Activated naive CD4-positive, alpha-beta T cell treated with Interleukin-2 at 50 U/mL for 16 hours (primary cell): ENCODE data around the gene C6orf89.
A peak's percentile ranks its signal among the peaks of the same experiment; 100 is the strongest.

Experiments
- DNase-seq: peaks from one replicate; pipeline ENCODE4 v3.0.0-alpha.2; 2020

Gene C6orf89

DNA sequence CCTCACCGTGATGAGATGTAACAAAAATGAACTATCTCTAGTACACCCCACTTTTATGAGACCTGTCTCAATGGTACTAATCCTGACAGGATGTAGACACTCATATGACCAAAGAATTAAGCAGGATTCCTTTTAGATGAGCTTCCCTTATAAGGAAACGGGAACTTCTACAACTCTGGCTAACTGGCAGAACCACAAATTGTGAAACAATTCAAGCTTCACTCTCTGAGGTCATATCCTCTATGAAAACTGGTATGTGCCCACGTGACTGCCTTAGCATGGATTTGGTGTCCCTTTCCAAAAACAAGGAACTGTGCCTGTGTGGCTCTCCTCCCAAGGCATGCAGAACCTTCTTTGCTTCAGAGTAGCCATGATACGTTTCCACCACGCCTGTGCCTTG is 32.4 kb upstream of the C6orf89 start:
- DNase-seq = no peak

DNA sequence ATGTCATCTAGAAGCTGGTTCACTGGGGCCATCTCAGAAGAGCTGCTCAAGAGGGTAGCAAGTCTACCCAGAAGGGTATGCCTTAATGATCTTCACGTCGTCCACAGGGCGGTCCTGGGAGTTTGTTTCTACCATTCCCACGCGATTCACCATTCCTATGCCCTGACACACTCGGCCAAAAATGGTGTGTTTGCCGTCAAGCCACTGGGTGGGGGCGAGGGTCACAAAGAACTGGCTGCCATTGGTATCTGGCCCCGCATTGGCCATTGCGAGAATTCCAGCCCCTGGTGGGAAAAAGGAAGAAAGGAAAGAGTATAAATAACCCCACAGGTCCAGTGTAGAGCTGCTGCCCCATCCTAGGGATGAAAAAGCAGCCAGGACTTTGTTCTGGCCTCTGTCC is 30.0 kb upstream of the C6orf89 start:
- no peak for DNase-seq

DNA sequence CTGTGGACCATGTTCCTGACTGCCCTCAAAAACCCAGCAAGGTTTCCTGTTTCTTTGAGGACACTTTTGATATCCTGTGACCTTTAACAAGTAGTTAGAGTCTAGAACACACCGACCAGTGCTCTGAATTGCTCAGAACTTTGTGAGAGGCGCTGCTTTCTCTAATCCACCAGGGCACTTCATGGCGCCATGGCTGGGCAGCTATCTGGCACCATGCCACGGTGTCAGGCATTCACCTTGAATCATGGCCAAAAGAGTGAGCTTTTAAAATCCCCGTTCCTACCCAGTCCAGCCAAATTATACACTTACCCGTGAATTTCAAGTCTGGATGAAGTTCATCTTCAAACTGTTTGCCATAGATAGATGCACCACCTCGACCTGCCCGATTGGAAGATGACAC is 29.5 kb upstream of the C6orf89 start:
- DNase-seq = no peak

DNA sequence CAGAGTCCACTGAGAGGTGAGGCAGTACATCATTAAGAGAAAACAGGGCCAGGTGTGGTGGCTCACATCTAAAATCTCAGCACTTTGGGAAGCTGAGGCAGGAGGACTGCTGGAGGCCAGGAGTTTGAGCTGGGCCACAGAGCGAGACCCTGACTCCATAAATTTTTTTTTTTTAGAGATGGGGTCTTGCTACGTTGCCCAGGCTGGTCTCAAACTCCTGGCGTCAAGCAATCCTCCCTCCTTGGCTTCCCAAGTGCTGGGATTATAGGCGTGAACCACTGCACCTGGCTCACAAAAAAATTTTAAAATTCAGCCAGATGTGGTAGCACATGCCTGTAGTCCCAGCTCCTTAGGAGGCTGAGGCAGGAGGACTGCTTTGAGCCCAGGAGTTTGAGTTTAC is 28.4 kb upstream of the C6orf89 start:
- DNase-seq = no peak

DNA sequence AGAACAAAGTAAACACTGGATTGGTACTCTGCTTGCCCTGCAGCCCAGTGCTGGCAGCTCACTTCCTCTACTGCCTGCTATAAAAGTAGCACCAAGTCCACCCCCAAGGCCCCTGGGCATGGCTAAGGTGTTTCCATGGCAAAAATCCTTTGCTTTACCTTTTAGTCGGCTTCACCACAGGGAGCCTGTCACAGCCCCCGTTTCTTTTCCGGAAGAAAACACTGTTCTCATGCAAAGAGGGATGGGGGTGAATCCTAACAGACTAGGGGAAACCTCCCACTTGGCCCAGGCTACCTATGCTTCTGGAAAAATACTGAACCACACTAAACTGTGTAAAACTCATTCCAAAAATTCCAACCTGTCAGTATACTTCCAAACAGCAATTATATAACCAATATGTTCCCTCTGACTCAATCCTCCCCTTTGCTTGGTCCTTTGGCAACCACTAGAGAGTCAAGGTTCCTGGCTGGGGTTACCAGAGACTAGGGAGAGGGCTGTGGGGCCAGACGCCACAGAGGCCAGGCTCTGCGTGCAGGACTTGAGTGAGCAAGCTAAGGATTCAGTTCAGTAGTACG is 27.3 kb upstream of the C6orf89 start:
- no peak for DNase-seq

DNA sequence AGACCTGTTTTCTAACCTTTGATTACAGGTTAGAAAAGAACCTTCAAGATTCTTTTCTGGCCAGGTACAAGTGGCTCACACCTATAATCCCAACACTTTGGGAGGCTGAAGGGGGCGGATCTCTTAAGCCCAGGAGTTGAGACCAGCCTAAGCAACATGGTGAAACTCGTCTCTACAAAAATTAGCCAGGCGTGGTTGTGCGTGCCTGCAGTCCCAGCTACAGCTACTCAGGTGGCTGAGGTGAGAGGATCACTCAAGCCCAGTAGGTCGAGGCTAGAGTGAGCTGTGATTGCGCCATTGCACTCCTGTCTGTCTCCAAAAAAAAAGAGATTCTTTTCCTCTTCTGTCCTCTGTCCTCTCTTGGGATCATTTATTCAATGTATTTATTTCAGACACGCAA is 25.6 kb upstream of the C6orf89 start:
- no peak for DNase-seq

DNA sequence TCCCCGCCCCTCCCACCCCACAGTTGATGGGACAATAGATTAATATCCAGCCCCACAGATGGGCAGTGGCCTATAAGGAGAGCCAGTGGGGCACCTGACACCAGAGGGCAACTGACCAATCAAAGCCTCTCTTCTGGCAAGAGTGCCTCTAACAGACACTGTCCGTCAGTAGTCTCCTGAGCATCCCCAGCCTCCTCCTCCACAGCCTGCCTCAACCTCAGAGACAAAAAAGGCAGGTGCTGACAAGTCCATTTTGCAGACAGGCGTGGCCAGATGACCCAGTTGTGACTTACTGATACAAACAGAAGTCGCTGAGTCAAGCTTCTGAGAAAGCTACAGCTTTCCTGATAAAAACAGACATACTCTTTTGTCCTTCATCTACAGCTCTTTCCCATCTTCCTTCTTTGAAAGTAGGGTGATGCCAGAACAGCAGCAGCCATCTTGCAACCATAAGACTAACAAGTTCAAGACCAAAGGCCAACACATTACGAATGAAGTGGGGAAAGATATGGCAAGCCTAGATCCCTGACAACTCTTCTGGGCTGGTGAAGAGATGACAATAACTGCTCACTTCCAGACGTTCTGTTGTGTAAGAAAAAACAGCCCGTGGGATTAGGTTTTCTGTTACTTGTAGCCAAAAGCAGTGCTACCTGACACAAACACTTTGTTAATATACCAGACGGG is 23.4 kb upstream of the C6orf89 start:
- no peak for DNase-seq

DNA sequence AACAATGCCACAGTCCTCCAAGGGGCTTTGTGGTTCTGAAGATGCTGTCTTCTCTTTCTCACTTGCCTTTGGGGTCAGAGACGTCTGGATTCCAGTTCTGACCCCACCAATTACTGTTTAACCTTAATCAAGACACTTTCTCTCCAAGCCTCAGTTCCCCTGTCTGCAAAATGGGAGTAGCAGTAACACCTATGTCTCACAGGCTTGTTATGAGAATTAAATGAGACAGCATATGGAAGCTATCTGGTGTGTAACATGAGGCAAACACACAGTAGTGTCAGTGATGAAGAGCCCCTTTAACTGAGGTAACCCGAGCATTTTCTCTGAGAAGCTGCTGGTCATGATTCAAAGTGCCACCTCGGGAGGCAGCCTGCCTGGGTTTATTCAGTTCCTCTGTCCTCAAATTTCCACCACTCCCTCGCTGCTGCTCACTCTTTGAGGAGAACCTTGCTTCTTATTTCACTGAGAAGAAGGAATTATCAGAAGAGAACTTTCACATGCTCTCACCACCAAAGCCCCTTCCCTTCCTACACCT is 22.8 kb upstream of the C6orf89 start:
- DNase-seq = no peak

DNA sequence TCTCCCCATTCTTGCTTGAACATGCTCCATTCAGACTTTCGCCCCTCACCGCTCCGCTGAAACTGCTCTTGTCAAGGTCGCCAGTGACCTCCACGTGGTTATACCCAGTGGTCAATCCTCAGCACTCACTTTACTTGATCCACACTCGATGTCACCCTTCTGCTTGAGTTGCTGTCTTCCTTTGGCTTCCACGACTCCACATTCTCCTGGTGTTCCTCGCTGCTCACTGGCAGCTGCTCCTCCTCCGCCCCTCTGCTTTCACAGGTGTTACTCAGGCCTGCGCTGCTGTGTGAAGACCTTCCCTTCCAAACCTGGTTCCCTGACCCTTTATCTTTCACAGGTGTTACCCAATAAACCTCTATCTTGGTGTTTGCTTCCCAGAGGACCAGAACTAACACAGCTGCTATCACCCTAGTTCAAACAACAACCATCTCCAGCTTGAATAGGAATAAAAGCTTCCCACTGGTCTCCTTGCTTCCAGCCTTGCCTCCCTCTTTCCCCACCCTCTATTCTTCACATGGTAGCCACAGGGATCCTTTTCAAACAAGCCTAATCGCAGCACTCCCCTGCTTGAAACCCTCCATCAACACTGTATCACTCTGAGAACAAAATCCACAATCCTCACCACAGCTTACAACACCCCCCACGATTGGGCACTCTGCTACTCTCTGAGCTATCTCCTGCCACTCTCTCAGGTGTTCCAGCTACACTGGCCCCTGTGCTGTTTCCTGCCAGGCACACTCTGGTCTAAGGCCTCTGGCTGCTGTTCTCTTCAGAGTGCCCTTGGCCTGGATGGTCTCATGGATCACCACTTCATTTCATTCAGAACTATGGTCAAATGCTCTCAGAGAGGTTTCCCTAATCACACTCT is 21.8 kb upstream of the C6orf89 start:
- no peak for DNase-seq

DNA sequence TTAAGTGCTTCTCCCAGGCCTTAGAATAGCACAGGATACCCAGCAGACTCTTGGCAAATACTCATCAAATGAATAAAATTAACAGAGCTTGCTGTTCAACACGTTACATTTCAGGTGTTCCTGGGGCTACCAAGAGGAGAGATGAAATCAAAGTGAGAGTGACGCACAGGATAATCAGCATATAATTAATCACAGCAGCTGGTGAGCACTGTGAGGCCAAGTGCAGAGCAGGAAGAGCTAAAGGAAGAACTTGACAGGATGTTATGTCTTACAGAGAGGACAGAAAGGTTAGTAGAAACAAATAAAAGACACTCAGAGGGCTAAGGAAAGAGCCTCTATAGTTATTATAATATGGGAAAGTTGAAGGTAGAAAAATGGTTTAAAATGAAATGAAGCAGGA is 19.9 kb upstream of the C6orf89 start:
- DNase-seq = no peak

DNA sequence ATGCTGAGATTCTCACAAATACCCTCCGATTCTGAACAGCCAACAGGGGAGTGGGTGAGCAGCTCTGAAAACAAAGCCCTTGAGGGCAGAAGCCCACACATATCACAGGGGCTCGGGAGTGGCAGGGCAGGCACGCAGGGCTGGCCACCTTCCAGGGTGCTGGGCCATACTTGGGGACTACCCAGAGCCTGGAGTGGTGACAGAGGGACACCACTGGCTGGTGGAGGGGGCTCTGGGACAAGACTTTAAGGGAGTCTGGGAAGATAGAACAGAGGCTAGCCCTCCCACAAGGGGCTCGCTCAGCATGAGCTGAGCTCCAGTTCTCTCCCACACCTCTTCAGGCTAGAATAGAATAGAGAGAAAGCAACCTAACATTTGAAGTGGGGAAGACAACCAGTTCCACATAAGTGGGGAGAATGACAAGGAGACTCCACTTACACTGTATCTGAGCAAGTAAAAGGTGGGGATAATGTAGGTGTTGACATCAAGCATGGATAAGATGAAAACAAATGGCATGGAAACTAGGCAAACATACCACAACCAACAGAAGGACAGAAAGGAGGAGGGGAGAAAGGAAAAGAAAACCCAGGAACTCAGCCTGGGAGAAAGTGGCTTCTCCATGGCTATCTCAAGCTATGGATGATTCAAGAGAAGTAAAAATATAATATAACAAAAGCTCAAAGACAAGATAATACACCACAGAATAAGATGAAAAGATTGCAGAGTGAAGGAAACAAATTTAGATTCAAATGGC is 18.1 kb upstream of the C6orf89 start:
- no peak for DNase-seq

DNA sequence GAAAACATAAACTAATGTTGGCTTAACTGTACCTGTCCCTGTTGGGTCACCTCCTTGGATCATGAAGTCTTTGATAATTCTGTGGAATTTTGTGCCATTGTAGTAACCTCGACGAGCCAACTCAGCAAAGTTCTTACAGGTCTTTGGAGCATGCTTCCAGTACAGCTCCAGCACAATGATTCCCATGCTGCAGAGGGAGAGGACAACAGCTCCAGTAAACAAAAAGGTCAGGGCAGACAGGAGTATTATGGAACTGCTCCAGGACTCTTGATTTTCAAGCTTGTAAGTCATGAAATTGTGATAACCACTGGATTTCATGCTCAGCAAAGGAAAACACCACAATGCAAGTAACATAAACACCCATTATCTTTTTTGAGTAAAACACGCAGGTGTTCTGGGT is 14.1 kb upstream of the C6orf89 start:
- no peak for DNase-seq

DNA sequence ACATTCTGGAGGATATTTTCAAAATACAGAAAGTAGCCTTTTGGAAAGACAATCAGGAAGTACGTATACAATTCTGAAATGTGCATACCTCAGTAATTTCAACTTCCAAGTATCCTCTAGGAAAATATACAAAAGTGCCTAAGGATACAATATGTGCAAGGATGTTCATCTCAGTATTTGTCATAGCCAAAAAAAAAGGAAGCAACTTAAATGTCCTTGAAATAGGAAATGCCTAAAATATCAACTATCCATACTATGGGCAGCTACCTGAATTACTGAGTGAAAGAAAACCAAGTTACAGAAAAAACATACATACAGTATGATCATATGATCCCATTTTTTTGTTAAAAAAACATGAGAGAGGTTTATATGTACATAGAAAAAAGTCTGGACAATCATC is 12.6 kb upstream of the C6orf89 start:
- no peak for DNase-seq

DNA sequence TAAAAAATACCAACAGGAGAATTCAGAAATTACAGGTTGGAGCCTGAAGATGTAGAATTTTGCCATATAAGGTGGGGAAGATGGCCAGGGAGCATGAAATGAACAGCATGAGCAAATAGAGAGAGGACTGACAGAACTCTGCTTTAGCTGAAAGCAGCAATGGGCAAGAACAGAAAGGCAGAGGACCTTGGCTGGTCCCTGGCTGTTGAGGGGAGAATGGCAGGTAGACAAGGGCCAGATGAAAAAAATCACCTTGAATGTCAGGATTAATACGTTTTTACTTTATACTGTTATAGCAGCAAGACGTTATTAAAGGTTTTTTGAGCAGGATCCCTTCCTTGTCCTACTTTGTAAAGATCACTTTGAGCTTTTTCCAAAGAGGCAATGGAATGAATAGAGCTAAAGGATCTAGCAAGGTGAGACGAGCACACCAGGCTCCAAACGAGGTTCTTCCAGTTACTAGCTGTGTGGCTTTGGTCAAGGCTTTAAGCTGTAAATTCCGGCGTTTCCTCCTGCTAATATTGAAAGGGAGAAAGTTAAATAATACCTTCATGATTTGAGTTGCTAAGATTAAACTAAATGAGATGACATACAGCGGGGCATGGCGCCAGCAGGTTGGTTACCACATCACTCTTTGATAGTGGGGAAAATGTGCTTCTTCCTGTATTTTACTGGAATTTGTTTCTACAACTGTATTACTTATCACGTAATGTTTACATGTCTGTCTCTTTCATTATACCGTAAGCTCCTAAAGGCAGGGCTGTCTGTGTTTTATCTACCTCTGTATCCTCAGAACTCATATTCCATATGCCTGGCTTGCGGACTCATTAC is 11.9 kb upstream of the C6orf89 start:
- no peak for DNase-seq

DNA sequence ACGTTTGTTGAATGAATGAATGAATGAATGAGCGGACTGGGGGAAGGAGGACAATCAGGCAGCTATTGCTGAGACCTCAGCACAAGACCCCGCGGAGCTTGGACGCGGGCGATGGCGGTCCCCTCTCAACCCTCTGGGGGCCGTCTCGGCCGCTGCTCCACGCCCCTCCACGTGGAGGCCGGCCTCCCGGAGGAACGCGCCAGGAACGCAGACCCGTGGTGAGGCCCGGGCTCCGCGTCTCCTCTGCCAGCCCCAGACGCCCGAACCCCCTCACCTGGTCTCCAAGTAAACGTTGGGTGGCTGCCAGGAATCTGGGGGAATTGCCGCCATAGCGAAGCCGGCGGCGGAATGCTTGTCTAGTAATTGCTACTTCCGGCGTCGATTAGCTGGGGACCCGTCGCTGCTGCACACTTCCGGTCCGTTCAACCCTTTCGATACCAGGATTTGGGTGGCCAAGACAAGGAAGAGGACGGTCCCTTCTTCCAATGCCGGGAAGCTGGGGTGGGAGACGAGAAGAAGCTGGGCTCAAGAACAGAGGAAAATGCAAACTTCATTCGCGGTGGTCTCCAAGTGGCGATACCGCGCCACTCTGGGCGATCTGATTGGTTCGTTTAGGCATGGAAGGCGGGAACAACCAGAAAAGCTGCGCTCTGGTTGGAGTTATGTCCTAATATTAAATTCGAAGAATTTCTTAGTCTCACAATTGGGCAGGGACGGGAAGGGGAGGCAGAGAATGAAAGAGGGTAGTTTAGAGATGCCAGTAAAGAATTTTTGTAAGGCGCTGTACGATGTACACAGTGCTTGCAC is 11.1 kb upstream of the C6orf89 start, which contains the start of gene PPIL1:
Gene PPIL1 (minus strand): TSS at position 361 of the 807 bp plus-strand sequence. CDS start 31 bp downstream, at position 330.
- peak; percentile 84 for DNase-seq

DNA sequence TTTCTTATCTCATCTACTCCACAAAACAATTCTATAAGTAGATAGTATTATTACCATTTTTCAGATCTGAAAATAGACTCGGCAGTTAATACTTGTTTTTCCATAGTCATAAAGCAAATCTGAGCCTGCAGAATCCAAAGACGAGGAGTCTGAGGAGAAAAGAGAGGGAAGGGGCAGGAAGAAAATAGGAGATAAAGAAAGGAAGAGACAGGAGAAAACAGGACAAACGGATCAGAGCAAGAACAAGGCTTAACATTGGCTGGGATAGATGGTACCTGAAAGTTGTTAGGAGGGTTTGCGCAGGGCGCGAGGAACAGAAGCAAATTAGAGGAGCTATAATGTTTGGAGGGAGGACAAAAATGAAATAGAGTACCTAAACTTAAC is 10.5 kb upstream of the C6orf89 start:
- DNase-seq = no peak

DNA sequence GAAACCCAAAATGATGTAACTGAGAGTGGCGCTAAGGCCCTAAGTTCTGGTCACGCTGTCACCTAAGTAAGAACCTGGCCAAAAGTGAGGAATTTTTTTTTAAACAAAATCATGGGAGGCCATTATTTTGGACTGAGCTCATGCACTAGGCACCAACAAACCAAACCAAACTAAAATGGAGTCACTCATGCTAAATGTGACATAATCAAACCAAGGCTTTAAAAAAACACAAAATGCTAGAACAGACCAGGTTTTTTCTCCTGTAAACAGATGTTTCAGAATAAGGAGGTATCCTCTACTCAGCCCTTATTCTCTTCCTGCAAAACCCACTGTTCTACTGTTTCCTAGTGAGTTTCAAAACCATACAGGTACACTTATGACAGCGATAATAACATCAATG is 1.1 kb upstream of the C6orf89 start:
- no peak for DNase-seq

DNA sequence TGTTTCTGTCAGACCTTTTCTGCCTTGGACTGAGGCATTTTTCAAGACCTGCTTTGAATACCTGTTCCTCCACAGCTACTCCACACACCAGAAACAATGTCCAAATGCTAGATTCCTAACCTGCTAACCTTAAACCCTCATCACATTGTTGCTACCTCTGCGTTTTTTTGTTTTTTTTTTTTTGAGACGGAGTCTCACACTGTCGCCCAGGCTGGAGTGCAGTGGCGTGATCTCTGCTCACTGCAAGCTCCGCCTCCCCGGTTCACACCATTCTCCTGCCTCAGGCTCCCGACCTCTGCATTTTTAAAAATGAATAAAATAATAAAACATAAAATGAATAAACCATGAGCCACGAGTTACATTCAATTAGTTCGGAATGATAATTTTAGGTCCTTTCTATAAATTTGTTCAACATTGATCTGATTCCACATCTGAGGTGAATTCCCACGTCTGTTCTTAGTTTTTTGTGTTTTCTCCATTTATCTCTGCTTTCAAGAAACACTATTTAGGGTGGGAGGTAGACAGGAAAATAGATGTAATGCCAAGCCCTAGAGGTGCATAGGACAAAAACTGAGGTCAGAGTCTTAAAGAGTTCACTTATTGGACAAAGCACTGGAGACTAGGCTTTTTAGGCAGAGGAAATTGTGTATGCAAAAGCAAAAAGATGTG is 1.3 kb downstream of the C6orf89 start:
- DNase-seq = no peak

DNA sequence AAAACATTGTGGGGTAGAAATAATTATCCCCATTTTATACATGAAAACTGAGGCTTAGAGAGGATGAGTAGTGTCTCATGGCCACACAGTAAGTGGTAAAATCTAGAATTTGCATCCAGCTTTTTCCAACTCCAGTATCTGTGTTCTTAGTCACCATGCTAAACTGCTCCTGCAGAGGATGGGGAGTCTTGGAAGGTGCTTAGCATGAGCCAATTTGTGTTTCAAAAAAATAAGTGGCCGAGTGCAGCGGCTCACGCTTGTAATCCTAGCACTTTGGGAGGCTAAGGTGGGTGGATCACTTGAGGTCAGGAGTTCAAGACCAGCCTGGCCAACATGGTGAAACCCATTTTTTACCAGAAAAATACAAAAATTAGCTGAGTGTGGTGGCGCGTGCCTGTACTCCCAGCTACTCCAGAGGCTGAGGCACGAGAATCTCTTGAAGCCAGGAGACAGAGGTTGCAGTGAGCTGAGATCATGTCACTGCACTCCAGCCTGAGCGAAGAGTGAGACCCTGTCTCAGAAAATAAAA is 2.4 kb downstream of the C6orf89 start:
- no peak for DNase-seq
